ENCODE data around the gene GLO1. TPM values are rescaled to one million over a fixed set of nuclear protein-coding genes. Genes with fewer than 3 reads are reported as not detected.
A peak's percentile ranks its signal among the peaks of the same experiment; 100 is the strongest.

The GLO1 gene
- total RNA-seq, 2 donors from 2014 or later, result 22.7 to 42.3 TPM

- peaks cover 21% of the 10 kb centered on the region for H3K4me1 ChIP-seq
- DNase-seq (peak in 3 of 4 donors; percentile 38 to 42 (median 41)), ATAC-seq (peak; percentile 40)
- H3K36me3 ChIP-seq (replicated peaks in 1 of 2; ENCODE audit: insufficient read depth in 1 of 2, low read depth in 2 of 2), result no peaks in the 10 kb centered on the region
- 4% methylated on average over 13 to 15 of the region's 15 CpGs for WGBS, 2 donors
- H3K27ac ChIP-seq, result peak overlapping the region; percentile 70 to 92 (median 90)
- H3K27me3 ChIP-seq, result no peaks in the 10 kb centered on the region
- peak overlapping the region; percentile 69 to 89 for H3K4me3 ChIP-seq
- intact Hi-C loops (cut with DNase I), result no loop called here
- no peaks in the 10 kb centered on the region for H3K9me3 ChIP-seq
- TF ChIP-seq, protein P1, sequence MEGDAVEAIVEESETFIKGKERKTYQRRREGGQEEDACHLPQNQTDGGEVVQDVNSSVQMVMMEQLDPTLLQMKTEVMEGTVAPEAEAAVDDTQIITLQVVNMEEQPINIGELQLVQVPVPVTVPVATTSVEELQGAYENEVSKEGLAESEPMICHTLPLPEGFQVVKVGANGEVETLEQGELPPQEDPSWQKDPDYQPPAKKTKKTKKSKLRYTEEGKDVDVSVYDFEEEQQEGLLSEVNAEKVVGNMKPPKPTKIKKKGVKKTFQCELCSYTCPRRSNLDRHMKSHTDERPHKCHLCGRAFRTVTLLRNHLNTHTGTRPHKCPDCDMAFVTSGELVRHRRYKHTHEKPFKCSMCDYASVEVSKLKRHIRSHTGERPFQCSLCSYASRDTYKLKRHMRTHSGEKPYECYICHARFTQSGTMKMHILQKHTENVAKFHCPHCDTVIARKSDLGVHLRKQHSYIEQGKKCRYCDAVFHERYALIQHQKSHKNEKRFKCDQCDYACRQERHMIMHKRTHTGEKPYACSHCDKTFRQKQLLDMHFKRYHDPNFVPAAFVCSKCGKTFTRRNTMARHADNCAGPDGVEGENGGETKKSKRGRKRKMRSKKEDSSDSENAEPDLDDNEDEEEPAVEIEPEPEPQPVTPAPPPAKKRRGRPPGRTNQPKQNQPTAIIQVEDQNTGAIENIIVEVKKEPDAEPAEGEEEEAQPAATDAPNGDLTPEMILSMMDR (IDR thresholded peaks at IDR 0.05), result no peak
- no peak for TF ChIP-seq POLR2A (IDR thresholded peaks at IDR 0.05)
These were observed 63.9 kb downstream of the GLO1 start for GRCh38 chr6:38638941-38639497.

DNA sequence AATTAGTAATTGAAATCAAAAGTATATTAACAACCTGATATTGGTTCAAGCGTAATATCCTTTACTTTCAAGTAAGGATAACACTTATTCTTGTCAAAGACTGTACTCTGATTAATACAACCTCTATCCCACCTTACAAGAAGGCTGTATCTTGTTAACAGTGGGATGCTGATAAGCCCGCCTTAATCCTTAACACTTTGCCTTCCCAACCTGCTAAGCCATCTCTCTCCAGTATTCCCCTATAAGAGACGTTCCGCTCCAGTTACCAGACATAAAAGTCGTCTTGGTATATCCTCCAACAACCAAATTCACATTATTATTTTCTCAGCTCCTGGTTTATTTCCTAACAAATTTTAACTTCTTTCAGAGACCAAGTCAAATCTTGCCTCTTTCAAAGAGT, 65.2 kb downstream of the GLO1 start:
- no peak overlapping the region for H3K27ac ChIP-seq
- TF ChIP-seq POLR2A (IDR thresholded peaks at IDR 0.05), result no peak
- no peak overlapping the region for H3K4me3 ChIP-seq
- intact Hi-C loops (cut with DNase I), result no loop called here
- WGBS, 2 donors, result 87 to 91% methylated on average over 5 of the region's 5 CpGs
- no peak for ATAC-seq
- H3K9me3 ChIP-seq, result no peaks in the 10 kb centered on the region
- H3K36me3 ChIP-seq (replicated peaks in 1 of 2; ENCODE audit: insufficient read depth in 1 of 2, low read depth in 2 of 2), result no peaks in the 10 kb centered on the region
- no peak for DNase-seq
- H3K4me1 ChIP-seq, result peaks cover 21% of the 10 kb centered on the region
- no peaks in the 10 kb centered on the region for H3K27me3 ChIP-seq

DNA sequence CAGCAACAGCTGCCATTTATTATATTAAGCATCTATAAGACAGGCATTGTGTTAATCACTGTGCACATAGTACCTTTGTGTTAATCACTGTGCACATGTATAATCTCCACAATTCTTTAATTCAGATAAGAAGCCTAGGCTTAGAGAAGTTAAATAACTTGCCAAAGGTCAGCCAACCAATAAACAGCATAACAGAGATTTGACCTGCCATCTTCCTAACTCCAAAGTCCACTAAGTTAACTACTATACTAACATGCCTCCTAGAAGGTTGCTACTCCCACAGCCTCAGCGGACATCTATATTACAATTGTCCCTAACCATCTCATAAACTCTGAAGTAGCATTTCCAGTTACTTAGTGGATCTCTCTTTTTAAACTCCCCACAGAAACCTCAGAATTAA, 66.9 kb downstream of the GLO1 start:
- no peak for TF ChIP-seq POLR2A (IDR thresholded peaks at IDR 0.05)
- TF ChIP-seq, protein P1 (IDR thresholded peaks at IDR 0.05), result no peak
- ATAC-seq (no peak), DNase-seq (no peak)
- H3K36me3 ChIP-seq (replicated peaks in 1 of 2; ENCODE audit: insufficient read depth in 1 of 2, low read depth in 2 of 2), result no peaks in the 10 kb centered on the region
- no peak overlapping the region for H3K4me3 ChIP-seq
- H3K9me3 ChIP-seq, result no peaks in the 10 kb centered on the region
- no peaks in the 10 kb centered on the region for H3K27me3 ChIP-seq
- H3K4me1 ChIP-seq, result peaks cover 18% of the 10 kb centered on the region
- WGBS, 2 donors, result 85 to 91% methylated on average over 1 of the region's 1 CpG
- H3K27ac ChIP-seq, result no peak overlapping the region
- intact Hi-C loops (cut with DNase I), result no loop called here

DNA sequence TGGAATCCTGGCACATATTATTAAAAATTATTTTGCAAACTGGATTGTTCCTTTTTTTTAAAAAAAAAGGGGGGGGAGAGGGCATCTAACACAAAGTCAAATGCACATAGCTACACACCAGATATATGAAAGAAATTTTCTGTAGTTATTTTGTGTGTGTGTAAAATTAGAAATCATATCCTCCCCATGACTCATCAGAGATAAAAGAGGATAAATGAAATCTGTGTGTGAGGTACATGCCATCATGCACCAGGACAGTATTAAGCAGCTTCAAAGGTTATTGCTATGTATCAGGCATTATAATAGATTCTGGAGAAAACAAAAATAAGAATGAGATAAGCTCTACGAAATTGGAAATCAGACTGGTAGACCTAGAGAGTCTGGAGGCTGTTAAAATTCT, 68.4 kb downstream of the GLO1 start:
- ATAC-seq, result no peak
- Histone ChIP-seq H3K27me3 (no peaks in the 10 kb centered on the region), H3K27ac (no peak overlapping the region), H3K36me3 (replicated peaks in 1 of 2; ENCODE audit: insufficient read depth in 1 of 2, low read depth in 2 of 2) (no peaks in the 10 kb centered on the region), H3K9me3 (no peaks in the 10 kb centered on the region), H3K4me1 (peaks cover 11% of the 10 kb centered on the region), H3K4me3 (no peak overlapping the region)
- WGBS, 2 donors, result 44 to 59% methylated on average over 1 of the region's 1 CpG
- DNase-seq, result no peak
- TF ChIP-seq, protein P1 (IDR thresholded peaks at IDR 0.05), result no peak
- intact Hi-C loops (cut with DNase I), result no loop called here

GRCh38 chr6:38632490-38632889, 70.5 kb downstream of the GLO1 start:
- intact Hi-C loops (cut with DNase I), result no loop called here
- Histone ChIP-seq H3K27me3 (no peaks in the 10 kb centered on the region), H3K9me3 (no peaks in the 10 kb centered on the region), H3K4me3 (no peak overlapping the region), H3K36me3 (replicated peaks in 1 of 2; ENCODE audit: insufficient read depth in 1 of 2, low read depth in 2 of 2) (no peaks in the 10 kb centered on the region), H3K4me1 (peaks cover 7% of the 10 kb centered on the region), H3K27ac (no peak overlapping the region)
- ATAC-seq (no peak), DNase-seq (no peak)
- no peak for TF ChIP-seq POLR2A (IDR thresholded peaks at IDR 0.05)
- TF ChIP-seq, protein P1 (IDR thresholded peaks at IDR 0.05), result no peak
- WGBS, 2 donors, result 76 to 85% methylated on average over 1 of the region's 1 CpG

Data from body of pancreas (tissue), 4 donors.